H1 (cell line): ENCODE results near the gene ADGRE2.

ENCODE experiments used
- ATF3 ChIP-seq: IDR thresholded peaks from 2 replicates; pipeline ENCODE4 v1.6.1; 2011; ENCODE audit warnings: low read depth, mild to moderate bottlenecking, low read length; ENCODE audit not compliant: insufficient read depth
- CBX8 ChIP-seq: fragments of 300-800, 300-1000 bp; sonication (generic); IDR thresholded peaks from 2 replicates; pipeline ENCODE4 v1.7.1; 2016; ENCODE audit warnings: low read depth, low read length, borderline replicate concordance
- CTBP2 ChIP-seq: IDR thresholded peaks from 2 replicates; pipeline ENCODE4 v1.7.0; 2011; ENCODE audit warnings: borderline replicate concordance, mild to moderate bottlenecking, moderate library complexity, mixed read lengths, low read length; ENCODE audit not compliant: insufficient read depth, insufficient read length
- CTCF ChIP-seq, 3 experiments: IDR thresholded peaks; 1 replicate in 2 of 3; 2 replicates in 1 of 3; pipeline versions ENCODE4 v1.5.1 to v1.6.1; 2011; ENCODE audit warnings: low read length in 3 of 3, mild to moderate bottlenecking in 3 of 3, inconsistent platforms in 2 of 3, low read depth in 1 of 3, moderate library complexity in 1 of 3; ENCODE audit not compliant: insufficient read depth in 1 of 3; ENCODE audit errors: control extremely low read depth in 1 of 3
- EZH2 ChIP-seq: fragments of 200-600 bp; sonication (generic); IDR thresholded peaks from 2 replicates; pipeline ENCODE4 v1.7.1; 2012; ENCODE audit warnings: low read depth, mild to moderate bottlenecking, moderate library complexity, low read length, inconsistent platforms; ENCODE audit not compliant: severe bottlenecking
- JUND ChIP-seq: IDR thresholded peaks from 2 replicates; pipeline ENCODE4 v1.6.1; 2011; ENCODE audit warnings: mild to moderate bottlenecking, improper control_type of control experiment, low read length
- KDM1A ChIP-seq: fragments of 200-600, 300-600 bp; sonication (generic); IDR thresholded peaks from 2 replicates; pipeline ENCODE4 v1.7.1; 2016; ENCODE audit warnings: mild to moderate bottlenecking, low read length, borderline replicate concordance
- MAFK ChIP-seq: IDR thresholded peaks from 2 replicates; pipeline ENCODE4 v1.6.1; 2012; ENCODE audit warnings: low read depth, mild to moderate bottlenecking, improper control_type of control experiment, low read length
- PHF8 ChIP-seq: fragments of 200-600 bp; sonication (generic); conservative IDR thresholded peaks from 2 replicates; pipeline ENCODE4 v1.7.1; 2012; ENCODE audit warnings: low read depth, mild to moderate bottlenecking, inconsistent platforms, low read length, moderate library complexity
- POLR2A ChIP-seq, 2 experiments: IDR thresholded peaks; 1 replicate in 1 of 2; 2 replicates in 1 of 2; pipeline ENCODE4 v1.6.1; 2011; ENCODE audit warnings: low read depth in 2 of 2, low read length in 2 of 2, mild to moderate bottlenecking in 2 of 2; ENCODE audit errors: control extremely low read depth in 1 of 2
- POLR2AphosphoS5 ChIP-seq: IDR thresholded peaks from 2 replicates; pipeline ENCODE4 v1.6.1; 2011; ENCODE audit warnings: low read depth, low read length
- RXRA ChIP-seq: IDR thresholded peaks from 2 replicates; pipeline ENCODE4 v1.6.1; 2011; ENCODE audit warnings: low read depth, mild to moderate bottlenecking, low read length, moderate library complexity; ENCODE audit not compliant: insufficient read depth
- SIN3A ChIP-seq, 2 experiments: IDR thresholded peaks in 1 of 2; conservative IDR thresholded peaks in 1 of 2; 2 replicates each; pipeline ENCODE4 v1.6.1; 2011 to 2012; ENCODE audit warnings: low read length in 2 of 2, improper control_type of control experiment in 1 of 2, low read depth in 1 of 2, mild to moderate bottlenecking in 1 of 2

DNA sequence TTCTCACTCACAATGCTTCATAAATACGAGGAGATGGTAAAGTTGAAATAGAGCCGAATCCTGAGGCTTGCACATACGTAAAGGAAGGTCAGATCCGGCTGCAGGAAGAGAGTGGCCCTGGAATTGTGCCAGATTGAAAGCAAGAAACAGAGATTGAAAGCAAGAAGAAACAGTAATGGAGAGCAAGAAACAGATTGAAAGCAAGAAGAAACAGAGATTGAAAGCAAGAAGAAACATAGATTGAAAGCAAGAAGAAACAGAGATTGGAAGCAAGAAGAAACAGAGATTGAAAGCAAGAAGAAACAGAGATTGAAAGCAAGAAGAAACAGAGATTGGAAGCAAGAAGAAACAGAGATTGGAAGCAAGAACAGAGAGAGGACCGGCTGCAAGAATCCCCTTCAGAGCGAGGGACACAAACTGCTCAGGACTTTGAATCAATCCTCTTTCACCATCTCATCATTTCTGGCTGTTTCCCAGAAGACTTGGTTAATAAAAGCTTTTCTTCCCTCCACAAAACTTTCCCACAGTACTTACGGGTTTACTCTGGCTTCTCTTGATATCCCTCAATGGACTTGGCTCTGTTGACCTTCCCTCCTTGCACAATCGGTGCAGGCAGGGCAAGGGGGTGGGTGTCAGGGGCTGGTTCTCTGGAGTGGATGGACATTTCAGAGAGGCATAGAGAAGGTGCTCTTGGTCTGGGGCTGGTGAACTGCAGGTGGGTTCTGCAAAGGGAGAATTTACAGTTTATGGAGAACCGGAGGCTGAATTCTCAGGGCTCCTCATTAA is 31.1 kb upstream of the ADGRE2 start:
- no peak for TF ChIP-seq CTBP2
- no peak for TF ChIP-seq EZH2
- no peak for TF ChIP-seq KDM1A
- no peak for TF ChIP-seq RXRA
- no peak for TF ChIP-seq ATF3
- no peak for TF ChIP-seq CTCF (IDR thresholded peaks at IDR 0.05; ENCODE audit: control extremely low read depth in 1 of 3, insufficient read depth in 1 of 3, low read depth in 1 of 3, low read length in 3 of 3)
- TF ChIP-seq PHF8: no peak
- TF ChIP-seq CBX8: no peak
- TF ChIP-seq POLR2A (IDR thresholded peaks at IDR 0.05; ENCODE audit: control extremely low read depth in 1 of 2, low read depth in 2 of 2, low read length in 2 of 2): no peak
- no peak for TF ChIP-seq MAFK
- no peak for TF ChIP-seq JUND
- no peak for TF ChIP-seq POLR2AphosphoS5
- no peak for TF ChIP-seq SIN3A (conservative IDR thresholded peaks at IDR 0.05 in 1 of 2, IDR thresholded peaks at IDR 0.05 in 1 of 2; ENCODE audit: low read depth in 1 of 2, low read length in 2 of 2)
